ENCODE results near the gene BPTF. TPM values are rescaled to one million over a fixed set of nuclear protein-coding genes. Genes with fewer than 3 reads are reported as not detected.
"Not testable (repeated sequence)": the region's sequence is repeated elsewhere in the genome, so short reads cannot be mapped to it uniquely, and the experiment has no call there.

The BPTF gene
- polyA plus RNA-seq, 1 donor, result 145 TPM

- no peak for DNase-seq
Observed at GRCh38 chr17:67881083-67881482, 55.8 kb downstream of the BPTF start.

DNA sequence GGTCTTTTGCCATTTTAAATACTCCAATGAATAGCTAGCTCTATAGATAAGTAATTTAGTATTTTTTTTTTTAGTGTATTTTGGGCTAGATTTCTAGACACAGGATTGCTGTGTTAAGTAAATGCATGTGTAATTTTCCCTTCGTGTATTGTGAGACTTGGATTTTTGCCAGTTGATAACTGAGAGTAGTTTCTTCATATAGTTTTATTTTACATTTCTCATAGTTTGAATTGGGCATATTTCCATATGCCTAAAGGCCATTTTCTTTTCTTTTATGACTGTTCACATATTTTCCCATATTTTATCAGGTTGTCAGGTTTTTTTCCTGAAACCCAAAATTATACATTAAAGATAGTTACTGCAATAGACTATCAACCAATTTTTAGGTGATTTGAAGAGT is 59.4 kb downstream of the BPTF start:
- DNase-seq, result no peak

DNA sequence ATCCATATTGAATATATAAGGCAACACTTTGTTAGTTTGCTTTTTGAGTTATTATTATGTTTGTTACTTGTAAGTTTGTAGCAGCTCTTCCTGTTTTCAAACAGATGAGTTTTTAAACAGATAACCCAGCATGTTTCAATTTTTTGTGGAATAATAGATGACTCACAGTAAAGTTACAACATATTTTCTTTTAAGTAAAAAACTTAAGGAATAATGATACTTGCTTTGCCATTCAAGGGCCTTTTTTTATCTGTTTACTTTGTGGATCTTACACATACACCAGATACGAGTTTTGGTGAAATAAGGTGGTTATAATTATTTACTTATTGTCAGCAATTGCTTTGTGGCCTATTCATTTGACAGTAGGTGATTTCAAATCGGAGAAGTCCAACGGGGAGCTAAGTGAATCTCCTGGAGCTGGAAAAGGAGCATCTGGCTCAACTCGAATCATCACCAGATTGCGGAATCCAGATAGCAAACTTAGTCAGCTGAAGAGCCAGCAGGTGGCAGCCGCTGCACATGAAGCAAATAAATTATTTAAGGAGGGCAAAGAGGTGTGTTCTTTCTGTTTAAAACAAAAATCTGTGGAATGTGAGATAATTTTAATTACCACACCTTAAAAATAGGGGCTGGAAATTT is 66.3 kb downstream of the BPTF start:
- peak; percentile 5 for DNase-seq

DNA sequence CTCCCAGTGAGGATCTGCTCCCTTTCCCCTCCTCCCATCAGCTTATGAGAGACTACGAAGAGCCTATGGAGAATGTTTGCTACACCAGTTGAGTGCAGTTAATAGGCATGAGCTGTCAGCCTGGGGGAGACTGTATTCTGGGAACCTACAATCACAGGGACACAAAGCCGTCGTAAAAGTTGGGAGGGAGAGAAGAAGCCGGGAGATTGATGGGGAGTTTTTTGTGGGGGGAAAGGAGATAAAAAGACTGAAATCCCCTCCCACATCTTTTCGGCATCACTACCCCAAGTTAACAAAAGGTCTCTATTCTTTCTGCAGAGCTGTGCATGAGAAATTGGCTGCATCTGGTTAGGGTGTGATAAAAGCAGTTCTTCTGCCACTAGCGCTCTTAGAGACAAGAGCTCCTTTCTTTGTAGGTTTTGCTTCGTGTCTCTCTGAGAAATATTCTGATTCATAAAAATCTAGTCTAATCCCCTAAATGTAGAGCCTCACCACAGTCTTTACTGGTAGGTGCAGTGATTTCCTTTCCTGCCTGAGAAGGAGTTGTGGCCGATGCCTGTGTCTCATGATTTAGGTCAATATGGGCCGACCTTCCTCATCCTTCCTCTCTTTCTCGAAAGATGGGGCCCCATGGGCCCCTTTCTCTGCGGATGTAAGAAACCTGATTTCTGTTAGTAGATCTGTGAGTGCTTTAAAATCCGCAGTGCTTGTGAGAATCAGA is 77.4 kb downstream of the BPTF start:
- DNase-seq, result peak; percentile 10

DNA sequence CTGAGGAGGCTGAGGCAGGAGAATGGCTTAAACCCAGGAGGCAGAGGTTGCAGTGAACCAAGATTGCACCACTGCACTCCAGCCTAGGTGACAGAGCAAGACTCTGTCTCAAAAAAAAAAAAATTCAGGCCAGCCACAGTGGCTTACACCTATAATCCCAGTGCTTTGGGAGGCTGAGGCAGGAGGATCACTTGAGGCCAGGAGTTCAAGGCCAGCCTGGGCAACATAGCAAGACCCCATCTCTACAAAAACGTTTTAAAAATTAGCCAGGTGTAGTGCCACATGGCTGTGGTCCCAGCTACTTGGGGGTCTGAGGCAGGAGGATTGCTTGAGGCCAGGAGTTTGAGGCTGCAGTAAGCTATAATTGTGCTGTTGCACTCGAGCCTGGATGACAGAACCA is 80.0 kb downstream of the BPTF start:
- DNase-seq, result not testable (repeated sequence)

DNA sequence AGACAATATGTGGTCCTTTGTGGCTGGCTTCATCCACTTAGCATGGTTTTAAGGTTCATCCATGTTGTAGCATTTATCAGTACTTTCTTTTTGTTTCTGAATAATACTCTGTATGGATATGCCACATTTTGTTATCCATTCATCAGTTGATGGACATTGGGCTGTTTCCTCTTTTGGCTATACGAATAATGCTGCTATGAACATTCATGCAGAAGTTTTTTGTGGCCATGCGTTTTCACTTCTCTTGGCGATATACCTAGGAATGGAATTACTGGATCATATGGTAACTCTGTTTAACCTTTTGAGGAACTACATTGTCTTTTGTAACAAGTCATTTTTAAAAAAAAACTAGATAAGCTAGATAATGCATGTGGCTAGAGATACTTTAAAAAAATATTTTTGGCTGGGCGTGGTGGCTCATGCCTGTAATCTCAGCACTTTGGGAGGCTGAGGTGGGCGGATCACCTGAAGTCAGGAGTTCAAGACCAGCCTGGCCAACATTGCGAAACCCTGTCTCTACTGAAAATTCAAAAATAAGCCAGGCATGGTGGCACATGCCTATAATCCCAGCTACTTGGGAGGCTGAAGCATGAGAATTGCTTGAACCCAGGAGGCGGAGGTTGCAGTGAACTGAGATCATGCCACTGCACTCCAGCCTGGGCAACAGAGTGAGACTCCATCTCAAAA is 85.0 kb downstream of the BPTF start:
- DNase-seq, result not testable (repeated sequence)

- no peak for DNase-seq
Observed at GRCh38 chr17:67911059-67911782, 85.9 kb downstream of the BPTF start.

DNA sequence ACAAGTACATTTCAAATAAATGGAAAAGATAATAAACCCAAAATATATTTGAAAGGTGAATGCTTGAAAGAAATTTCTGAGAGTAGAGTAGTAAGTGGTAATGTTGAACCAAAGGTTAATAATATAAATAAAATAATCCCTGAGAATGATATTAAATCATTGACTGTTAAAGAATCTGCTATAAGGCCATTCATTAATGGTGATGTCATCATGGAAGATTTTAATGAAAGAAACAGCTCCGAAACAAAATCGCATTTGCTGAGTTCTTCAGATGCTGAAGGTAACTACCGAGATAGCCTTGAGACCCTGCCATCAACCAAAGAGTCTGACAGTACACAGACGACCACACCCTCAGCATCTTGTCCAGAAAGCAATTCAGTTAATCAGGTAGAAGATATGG is 86.8 kb downstream of the BPTF start:
- DNase-seq, result no peak

- DNase-seq, result no peak
Observed at GRCh38 chr17:67912656-67913055, 87.4 kb downstream of the BPTF start.

GRCh38 chr17:67920212-67920611 is 94.9 kb downstream of the BPTF start:
- no peak for DNase-seq

DNA sequence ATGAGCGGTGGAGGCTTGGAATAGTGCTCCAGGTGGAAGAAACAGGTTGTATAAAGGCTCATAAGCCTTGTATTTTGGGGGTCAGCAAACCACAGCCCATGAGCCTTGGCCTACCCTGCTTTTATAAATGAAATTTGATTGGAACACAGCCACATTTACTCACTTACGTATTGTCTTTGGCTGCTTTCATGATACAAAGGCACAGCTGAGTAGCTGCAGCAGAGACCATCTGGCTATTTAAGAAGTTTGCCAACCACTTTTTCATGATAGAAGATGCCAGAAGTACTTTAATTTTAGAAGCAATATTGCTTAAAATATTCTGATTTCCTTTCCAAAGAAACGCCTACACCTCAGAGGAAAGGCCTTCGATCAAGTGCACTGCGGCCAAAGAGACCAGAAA is 97.2 kb downstream of the BPTF start:
- DNase-seq, result no peak

DNA sequence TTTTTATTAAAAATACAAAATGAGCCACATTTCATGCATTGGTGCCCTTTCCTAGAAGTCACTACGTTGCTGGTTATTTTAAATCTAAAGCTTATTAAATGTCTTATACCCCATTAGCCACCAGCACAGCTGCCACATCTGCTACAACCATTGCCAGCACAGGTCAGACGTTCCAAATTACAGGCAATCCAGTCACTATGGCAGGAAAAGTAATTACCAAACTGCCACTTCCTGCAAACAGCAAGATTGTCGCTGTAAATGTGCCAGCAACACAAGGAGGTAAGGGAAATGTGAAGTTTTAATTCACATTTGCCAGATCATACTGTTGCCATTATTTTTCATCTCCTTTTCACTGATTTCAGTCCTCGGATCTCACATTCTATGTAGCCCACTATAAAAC is 103.5 kb downstream of the BPTF start:
- not testable (repeated sequence) for DNase-seq

DNA sequence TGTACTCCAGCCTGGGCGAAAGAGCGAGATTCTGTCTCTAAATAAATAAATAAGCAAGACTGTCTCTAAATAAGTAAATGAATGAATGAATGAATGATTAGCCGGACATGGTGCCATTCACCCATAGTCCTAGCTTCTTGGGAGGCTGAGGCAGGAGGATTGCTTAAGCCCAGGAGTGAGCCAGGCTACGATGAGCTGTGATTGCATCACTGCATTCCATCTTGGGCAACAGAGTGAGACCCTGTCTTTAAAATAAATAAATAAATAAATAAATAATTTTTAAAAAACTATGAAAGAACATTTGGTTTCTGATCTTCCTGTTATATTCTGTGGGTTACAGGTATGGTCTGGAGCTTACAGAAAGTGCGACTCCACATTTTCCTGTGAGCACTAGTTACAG is 105.9 kb downstream of the BPTF start:
- DNase-seq, result no peak

DNA sequence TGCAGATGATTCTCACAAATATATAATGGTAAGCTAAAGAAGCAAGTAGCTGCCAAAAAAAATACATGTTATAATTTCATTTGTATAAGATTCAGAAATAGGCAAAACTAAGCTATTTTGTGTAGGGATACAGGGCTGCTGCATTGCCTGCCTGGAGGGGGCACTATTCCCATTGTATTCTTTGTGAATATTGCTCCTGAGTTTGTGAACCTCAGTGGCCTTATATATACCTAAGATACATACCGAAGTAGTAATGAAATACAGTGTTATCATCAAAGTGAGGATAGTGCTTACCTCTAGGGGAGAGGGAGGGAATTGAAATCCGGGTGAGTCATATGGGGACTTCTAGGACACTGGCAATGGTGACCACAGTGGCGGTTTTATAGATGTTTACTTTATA is 117.5 kb downstream of the BPTF start:
- no peak for DNase-seq

GRCh38 chr17:67944035-67944434 is 118.7 kb downstream of the BPTF start:
- no peak for DNase-seq

- DNase-seq, result no peak
Observed at GRCh38 chr17:67946513-67946912, 121.2 kb downstream of the BPTF start.

- DNase-seq, result no peak
Observed at GRCh38 chr17:67947325-67947813, 122.1 kb downstream of the BPTF start.

DNA sequence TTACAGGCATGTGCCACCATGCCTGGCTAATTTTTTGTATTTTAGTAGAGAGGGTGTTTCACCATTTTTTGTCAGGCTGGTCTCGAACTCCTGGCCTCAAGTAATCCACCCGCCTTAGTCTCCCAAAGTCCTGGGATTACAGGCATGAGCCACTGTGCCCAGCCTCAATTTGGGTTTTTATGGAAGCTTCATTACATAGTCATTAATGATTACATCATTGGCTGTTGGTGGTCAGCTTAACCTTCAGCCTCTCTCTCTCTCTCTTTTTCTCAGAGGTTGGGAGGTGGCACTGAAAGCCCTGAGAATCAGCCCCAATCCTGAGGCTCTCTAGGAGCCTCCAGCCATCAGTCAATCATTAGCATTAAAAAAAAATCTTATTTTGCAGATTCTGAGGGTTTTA is 125.6 kb downstream of the BPTF start:
- DNase-seq, result no peak

DNA sequence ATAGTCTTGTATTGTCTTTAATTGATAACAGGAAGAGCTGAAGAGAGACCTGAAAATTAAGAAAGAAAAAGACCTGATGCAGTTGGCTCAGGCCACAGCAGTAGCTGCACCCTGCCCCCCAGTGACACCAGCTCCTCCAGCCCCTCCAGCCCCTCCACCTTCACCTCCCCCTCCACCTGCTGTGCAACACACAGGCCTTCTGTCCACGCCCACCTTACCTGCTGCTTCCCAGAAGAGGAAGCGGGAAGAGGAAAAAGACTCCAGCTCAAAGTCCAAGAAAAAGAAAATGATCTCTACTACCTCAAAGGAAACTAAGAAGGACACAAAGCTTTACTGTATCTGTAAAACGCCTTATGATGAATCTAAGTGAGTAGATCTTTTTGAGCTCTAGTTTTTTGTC is 134.2 kb downstream of the BPTF start:
- no peak for DNase-seq

DNA sequence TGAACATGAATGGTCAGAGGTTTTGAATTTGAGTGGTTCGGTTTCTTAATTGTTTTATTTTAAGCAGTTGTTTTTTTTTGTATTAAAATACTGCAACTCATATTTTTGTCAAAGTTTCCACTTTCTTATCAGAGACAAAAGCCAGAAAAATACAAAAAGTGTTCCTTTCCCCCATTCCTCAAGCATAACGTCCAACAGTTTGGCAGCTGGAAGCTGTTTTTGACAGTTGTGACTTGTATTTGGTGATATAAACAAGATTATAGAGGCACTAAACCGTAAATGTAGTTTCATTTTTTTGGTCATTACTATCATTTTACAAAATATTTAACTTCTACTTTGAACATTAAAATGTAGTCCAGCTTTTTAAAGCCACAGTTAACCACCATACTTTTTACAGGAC is 135.0 kb downstream of the BPTF start:
- DNase-seq, result not testable (repeated sequence)

- DNase-seq, result not testable (repeated sequence)
Observed at GRCh38 chr17:67962156-67962555, 136.9 kb downstream of the BPTF start.

- DNase-seq, result peak; percentile 53
Observed at GRCh38 chr17:67963145-67963572, 137.9 kb downstream of the BPTF start.

DNA sequence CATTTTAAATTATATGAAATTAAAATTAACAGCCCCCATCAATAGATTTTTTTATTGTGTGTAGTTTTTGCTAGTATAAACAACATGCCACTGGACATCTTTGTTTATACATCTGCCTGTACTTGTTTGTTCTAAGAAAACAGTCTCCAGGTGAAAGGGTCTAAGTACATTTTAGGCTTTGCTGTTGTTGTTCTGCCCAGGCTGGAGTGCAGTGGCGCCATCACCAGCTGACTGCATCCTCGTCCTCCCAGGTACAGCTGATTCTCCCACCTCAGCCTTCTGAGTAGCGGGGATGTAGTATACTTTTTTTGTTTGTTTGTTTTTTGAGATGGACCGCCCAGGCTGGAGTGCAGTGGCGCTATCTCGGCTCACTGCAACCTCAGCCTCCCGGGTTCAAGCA is 145.5 kb downstream of the BPTF start:
- no peak for DNase-seq

All from left kidney (tissue), 2 donors.